Astrocyte of the spinal cord (primary cell): ENCODE data around the gene TOM1L1.

ENCODE experiments used
- DNase-seq: peaks from one replicate; pipeline ENCODE4 v3.0.0; 2011; ENCODE audit warnings: low read depth, low spot score
- H3K4me3 ChIP-seq: 2 replicates; pipeline ENCODE4 v1.5.1; 2011; ENCODE audit warnings: low read depth, mild to moderate bottlenecking, low read length, moderate library complexity
- in situ Hi-C: cut with HindIII; loops from 2 replicates; pipeline ENCODE4 v1.10.0; 2017; ENCODE audit warnings: low sequenced_read_pairs
- TF ChIP-seq, protein P1 (sequence below): IDR thresholded peaks from 2 replicates; pipeline ENCODE4 v1.5.1; 2012; ENCODE audit warnings: low read depth, mild to moderate bottlenecking, low read length, inconsistent platforms

The TOM1L1 gene

DNA sequence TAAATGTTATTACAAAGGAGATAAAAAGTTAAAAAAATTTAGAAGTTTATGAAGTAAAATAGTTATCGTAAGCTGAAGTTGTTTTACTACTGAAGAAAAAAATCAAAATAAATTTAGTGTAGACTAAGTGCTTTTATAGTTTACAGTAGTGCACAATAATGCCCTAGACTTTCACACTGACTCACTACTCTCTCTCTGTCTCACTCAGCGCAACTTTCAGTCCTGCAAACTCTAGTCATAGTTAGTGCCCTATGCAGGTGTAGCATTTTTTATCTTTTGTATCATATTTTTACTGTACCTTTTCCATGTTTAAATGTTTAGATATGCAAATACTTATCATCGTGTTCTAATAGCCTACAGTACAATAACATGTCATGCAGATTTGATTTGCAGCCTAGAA lies 17.7 kb upstream of the TOM1L1 start:
- TF ChIP-seq, protein P1, sequence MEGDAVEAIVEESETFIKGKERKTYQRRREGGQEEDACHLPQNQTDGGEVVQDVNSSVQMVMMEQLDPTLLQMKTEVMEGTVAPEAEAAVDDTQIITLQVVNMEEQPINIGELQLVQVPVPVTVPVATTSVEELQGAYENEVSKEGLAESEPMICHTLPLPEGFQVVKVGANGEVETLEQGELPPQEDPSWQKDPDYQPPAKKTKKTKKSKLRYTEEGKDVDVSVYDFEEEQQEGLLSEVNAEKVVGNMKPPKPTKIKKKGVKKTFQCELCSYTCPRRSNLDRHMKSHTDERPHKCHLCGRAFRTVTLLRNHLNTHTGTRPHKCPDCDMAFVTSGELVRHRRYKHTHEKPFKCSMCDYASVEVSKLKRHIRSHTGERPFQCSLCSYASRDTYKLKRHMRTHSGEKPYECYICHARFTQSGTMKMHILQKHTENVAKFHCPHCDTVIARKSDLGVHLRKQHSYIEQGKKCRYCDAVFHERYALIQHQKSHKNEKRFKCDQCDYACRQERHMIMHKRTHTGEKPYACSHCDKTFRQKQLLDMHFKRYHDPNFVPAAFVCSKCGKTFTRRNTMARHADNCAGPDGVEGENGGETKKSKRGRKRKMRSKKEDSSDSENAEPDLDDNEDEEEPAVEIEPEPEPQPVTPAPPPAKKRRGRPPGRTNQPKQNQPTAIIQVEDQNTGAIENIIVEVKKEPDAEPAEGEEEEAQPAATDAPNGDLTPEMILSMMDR, result no peak
- in situ Hi-C loops, result no loop called here
- H3K4me3 ChIP-seq, result no peak overlapping the region
- DNase-seq, result no peak

- in situ Hi-C loops, result no loop called here
- TF ChIP-seq, protein P1, result no peak
- no peak for DNase-seq
- H3K4me3 ChIP-seq, result no peak overlapping the region
Measured at GRCh38 chr17:54883939-54884338, 16.7 kb upstream of the TOM1L1 start.

DNA sequence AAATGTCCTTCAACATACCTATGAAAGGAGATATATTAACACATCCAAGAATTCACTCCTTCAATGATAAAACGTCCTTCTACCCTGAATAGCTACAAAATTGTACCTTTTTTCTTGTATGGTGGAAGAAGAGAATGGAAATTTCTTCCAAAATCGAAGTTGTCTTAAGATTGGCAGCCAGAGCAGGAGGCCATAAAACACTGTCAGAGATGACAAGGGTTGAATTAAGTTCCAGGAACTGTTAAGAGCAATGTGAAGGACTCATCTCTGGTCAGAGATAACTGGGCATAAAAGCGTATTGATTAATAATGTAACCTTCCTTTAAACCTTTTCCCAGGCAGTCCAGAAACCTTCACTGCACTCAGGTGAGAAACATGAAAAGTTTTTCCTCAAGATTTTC lies 12.9 kb upstream of the TOM1L1 start:
- in situ Hi-C loops, result no loop called here
- no peak overlapping the region for H3K4me3 ChIP-seq
- DNase-seq, result no peak
- TF ChIP-seq, protein P1, result no peak

DNA sequence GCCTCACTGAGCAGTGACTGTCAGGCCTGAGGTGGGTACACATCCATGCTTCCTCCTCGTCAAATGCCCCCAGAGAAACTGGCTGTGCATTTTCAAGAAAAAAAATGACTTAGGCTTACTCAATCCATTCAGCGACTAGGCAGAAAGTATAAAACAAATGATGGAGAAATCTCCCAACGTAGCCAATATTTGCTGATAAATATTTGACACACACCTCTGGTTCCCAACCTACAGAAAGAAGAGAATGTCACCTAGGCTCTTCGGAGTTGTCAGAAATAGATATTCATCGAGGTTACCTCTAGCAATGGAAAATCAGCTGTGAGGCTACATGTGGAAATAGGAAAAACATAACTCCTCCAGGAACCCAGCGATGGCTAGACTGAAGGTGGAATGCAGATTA lies 12.4 kb upstream of the TOM1L1 start:
- in situ Hi-C loops, result no loop called here
- TF ChIP-seq, protein P1, result no peak
- DNase-seq, result no peak
- H3K4me3 ChIP-seq, result no peak overlapping the region

DNA sequence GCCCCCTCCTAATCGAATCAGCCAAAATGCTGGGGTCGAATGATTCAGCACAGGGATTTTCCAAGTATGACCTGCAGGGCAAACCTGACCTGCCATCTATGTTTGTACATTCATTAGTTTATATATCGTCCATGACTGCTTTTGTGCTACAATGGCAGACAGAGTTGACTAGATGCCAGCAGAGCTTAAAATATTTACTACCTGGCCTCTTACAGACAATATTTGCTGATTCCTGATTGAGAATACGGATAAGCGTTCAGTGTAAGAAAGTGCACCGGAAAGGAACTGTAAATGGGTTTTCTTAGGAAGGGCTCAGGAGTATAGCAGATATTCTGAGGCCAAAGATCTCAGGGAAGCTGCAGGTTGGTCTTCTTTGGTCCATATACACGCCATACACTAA lies 11.7 kb upstream of the TOM1L1 start:
- DNase-seq, result no peak
- TF ChIP-seq, protein P1, result no peak
- no peak overlapping the region for H3K4me3 ChIP-seq
- in situ Hi-C loops, result no loop called here

GRCh38 chr17:54891176-54891821 lies 9.4 kb upstream of the TOM1L1 start:
- in situ Hi-C loops, result no loop called here
- DNase-seq, result peak; percentile 71
- no peak overlapping the region for H3K4me3 ChIP-seq
- TF ChIP-seq, protein P1, result peak; percentile 40
